MM.1S (cell line): ENCODE results near the gene MYO9A.

Experiments used
- CTCF ChIP-seq: fragments of 300-600 bp; sonication (generic); IDR thresholded peaks from 2 replicates; pipeline ENCODE4 v1.5.1; 2016; ENCODE audit warnings: antibody characterized with exemption, low read length, mixed read lengths
- EZH2 ChIP-seq: fragments of 300-600 bp; sonication (generic); optimal IDR thresholded peaks from 2 replicates; pipeline ENCODE3; 2017; ENCODE audit warnings: low read depth, mild to moderate bottlenecking, antibody characterized with exemption, low read length, mixed read lengths

GRCh38 chr15:72112116-72112515, 5.8 kb downstream of the MYO9A start:
- TF ChIP-seq CTCF = no peak
- no peak for TF ChIP-seq EZH2
